Measurements from ENCODE around the gene C20orf141. TPM values are rescaled to one million over a fixed set of nuclear protein-coding genes. Genes with fewer than 3 reads are reported as not detected.
"Not testable (repeated sequence)": the region's sequence is repeated elsewhere in the genome, so short reads cannot be mapped to it uniquely, and the experiment has no call there.

C20orf141 gene
- total RNA-seq, 4 donors from 2014 or later: not detected

DNA sequence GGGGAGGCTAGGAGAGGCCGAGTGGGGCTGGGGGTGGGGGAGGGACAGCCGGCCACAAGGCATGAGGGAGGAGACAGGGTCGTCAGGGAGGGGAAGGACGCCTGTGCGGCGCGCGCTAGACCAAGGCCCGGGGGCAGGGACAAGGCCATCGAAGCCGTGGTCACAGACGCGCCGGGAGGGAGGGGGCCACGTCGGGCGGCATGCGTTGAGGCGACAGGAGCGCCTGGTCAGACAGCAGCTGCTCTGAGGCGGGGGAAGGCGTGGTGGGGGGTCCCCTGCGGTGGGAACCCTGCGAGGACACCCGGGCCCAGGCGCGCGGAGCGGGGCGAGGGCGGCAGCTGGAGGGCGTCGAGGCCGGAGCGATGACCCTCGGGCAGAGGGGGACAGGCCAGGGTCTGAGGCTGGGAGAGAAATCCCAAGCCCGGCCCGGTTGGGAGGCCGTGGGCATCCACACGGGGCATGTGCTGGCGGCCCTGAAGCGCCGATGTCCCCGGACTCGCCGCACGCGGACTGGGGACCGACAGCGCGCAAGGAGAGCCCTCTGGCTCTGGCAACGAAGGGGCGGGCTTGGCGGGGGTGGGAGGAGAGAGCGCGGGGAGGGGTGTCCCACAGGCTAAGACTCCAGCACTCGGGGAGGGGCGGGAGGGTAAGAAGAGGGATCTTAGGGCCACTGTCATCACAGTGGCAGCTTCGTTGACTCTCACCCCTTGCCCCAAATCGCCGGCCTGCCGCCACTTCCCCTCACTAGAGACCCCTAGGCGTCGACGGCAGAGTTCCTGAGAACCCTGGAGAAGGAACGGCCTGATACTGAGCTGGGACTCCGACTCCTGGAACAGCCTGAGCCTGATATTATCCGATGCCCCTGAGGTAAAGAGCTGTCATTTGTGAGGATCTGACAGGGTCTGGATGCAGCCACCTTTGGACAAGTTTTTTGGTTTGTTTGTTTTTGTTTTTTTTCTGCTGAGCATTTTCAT lies 6.4 kb downstream of the C20orf141 start:
- peak in 1 of 2 donors; percentile 78 for DNase-seq (ENCODE audit: low spot score in 2 of 2)
- H3K4me3 ChIP-seq (ENCODE audit: low read depth, poor library complexity, severe bottlenecking): no peak overlapping the region
- 12 to 14% methylated on average over 42 to 56 of the region's 68 CpGs for whole genome bisulfite sequencing, 2 donors
- TF ChIP-seq POLR2A (IDR thresholded peaks at IDR 0.05): no peak
- TF ChIP-seq, protein P1, sequence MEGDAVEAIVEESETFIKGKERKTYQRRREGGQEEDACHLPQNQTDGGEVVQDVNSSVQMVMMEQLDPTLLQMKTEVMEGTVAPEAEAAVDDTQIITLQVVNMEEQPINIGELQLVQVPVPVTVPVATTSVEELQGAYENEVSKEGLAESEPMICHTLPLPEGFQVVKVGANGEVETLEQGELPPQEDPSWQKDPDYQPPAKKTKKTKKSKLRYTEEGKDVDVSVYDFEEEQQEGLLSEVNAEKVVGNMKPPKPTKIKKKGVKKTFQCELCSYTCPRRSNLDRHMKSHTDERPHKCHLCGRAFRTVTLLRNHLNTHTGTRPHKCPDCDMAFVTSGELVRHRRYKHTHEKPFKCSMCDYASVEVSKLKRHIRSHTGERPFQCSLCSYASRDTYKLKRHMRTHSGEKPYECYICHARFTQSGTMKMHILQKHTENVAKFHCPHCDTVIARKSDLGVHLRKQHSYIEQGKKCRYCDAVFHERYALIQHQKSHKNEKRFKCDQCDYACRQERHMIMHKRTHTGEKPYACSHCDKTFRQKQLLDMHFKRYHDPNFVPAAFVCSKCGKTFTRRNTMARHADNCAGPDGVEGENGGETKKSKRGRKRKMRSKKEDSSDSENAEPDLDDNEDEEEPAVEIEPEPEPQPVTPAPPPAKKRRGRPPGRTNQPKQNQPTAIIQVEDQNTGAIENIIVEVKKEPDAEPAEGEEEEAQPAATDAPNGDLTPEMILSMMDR (IDR thresholded peaks at IDR 0.05): no peak
- intact Hi-C loops (cut with DNase I; ENCODE audit: low total_unique reads): no loop called here

DNA sequence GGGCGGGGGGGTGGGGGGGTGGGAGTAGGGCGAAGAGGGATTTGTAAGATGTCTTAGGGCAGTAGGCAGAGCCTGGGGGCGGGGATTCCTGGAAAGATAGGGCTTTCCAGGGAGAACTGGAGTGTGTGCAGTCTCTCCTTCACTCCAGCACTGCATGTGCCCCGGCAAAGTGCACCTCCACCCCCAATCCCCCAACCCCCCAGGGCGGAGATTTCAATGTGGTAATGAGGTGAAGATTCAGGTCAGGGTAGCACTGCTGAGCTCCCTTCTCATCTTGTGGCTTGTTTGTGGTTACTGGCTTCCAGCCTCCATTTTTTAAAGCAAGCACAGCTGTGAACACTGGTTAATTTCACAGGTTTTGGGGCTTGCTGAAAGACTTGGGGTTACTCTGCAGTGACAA lies 7.3 kb downstream of the C20orf141 start:
- intact Hi-C loops (cut with DNase I; ENCODE audit: low total_unique reads): no loop called here
- no peak overlapping the region for H3K4me3 ChIP-seq (ENCODE audit: low read depth, poor library complexity, severe bottlenecking)
- TF ChIP-seq, protein P1 (IDR thresholded peaks at IDR 0.05): no peak
- WGBS, 2 donors: 17 to 32% methylated on average over 5 of the region's 5 CpGs
- DNase-seq (ENCODE audit: low spot score in 2 of 2): no peak

DNA sequence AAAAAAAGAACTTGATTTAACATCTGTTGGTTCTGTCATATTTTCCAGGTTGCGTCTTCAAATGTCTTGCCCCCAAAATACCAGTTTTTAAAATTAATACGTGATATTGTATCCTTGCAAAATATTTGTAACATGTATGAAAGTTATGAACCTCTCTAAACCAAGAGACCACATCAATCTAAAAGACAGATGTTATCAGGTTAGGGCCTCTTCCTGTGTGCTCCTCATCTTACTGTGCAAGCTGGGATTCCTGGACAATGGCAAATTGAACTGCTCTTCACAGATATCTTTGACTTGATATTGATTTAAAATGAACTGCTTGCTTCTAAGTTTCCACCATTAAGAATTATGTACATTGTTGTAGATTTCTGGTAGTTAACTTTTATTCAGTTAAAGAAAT lies 11.0 kb downstream of the C20orf141 start:
- intact Hi-C loops (cut with DNase I; ENCODE audit: low total_unique reads): no loop called here
- WGBS, 2 donors: 90 to 92% methylated on average over 2 of the region's 2 CpGs
- DNase-seq (ENCODE audit: low spot score in 2 of 2): no peak
- no peak overlapping the region for H3K4me3 ChIP-seq (ENCODE audit: low read depth, poor library complexity, severe bottlenecking)
- TF ChIP-seq, protein P1 (IDR thresholded peaks at IDR 0.05): no peak
- TF ChIP-seq POLR2A (IDR thresholded peaks at IDR 0.05): no peak

DNA sequence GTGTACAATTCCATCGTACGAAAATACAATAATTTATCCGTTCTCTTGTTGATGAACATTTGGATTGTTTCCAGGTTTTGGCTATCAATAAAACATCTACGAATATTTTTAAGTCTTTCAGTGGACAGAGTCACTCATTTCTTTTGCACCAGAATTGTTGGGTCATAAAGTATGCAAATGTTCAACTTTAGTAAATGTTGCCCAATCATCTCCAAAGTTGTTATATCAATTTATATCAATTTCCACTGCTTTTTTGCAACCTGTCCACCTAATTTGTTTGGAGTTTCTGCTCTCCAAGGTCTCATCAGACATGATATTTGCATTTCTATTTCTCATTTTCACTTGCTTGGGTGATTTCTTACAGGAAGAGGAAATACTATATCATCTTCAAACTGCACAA lies 11.9 kb downstream of the C20orf141 start:
- no peak for TF ChIP-seq POLR2A (IDR thresholded peaks at IDR 0.05)
- TF ChIP-seq, protein P1 (IDR thresholded peaks at IDR 0.05): no peak
- 83 to 85% methylated on average over 4 of the region's 4 CpGs for WGBS, 2 donors
- DNase-seq (ENCODE audit: low spot score in 2 of 2): no peak
- H3K4me3 ChIP-seq (ENCODE audit: low read depth, poor library complexity, severe bottlenecking): no peak overlapping the region
- intact Hi-C loops (cut with DNase I; ENCODE audit: low total_unique reads): no loop called here

DNA sequence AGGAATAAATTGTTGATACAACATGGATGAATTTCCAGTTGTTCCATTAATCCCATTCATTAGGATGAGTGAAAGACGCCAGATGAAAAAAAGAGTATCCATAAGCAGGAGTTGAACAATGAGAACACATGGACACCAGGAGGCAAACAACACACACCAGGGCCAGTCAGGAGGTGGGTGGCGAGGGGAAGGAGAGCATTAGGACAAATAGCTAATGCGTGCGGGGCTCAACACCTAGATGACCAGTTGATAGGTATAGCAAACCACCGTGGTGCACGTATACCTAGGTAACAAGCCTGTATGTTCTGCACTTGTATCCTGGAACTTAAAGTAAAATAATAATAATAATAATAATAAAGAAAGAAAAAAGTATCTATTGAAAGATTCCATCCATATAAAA lies 14.6 kb downstream of the C20orf141 start:
- peak in 1 of 2 donors; percentile 60 for DNase-seq (ENCODE audit: low spot score in 2 of 2)
- 66 to 73% methylated on average over 6 of the region's 6 CpGs for WGBS, 2 donors
- TF ChIP-seq, protein P1 (IDR thresholded peaks at IDR 0.05): no peak
- TF ChIP-seq POLR2A (IDR thresholded peaks at IDR 0.05): no peak
- intact Hi-C loops (cut with DNase I; ENCODE audit: low total_unique reads): no loop called here
- H3K4me3 ChIP-seq (ENCODE audit: low read depth, poor library complexity, severe bottlenecking): no peak overlapping the region

DNA sequence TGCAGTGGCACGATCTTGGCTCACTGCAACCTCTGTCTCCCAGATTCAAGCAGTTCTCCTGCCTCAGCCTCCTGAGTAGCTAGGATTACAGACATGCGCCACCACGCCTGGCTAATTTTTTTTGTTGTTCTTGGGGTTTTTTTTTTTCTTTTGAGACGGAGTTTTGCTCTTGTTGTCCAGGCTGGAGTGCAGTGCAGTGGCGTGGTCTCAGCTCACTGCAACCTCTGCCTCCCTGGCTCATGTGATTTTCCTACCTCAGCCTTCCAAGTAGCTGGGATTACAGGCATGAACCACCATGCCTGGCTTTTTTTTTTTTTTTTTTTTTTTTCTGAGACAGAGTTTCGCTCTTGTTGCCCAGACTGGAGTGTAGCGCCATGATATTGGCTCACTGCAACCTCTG lies 16.4 kb downstream of the C20orf141 start:
- H3K4me3 ChIP-seq (ENCODE audit: low read depth, poor library complexity, severe bottlenecking); intact Hi-C loops (cut with DNase I; ENCODE audit: low total_unique reads): not testable (repeated sequence)
- WGBS, 2 donors: 78 to 82% methylated on average over 7 of the region's 7 CpGs
- DNase-seq (ENCODE audit: low spot score in 2 of 2): peak in 1 of 2 donors; percentile 56

All from lower leg skin (tissue), 4 donors.